ENCODE results near the gene DAP. TPM values are rescaled to one million over a fixed set of nuclear protein-coding genes. Genes with fewer than 3 reads are reported as not detected.

DAP gene
- total and polyA plus RNA-seq, 4 donors = 49.9 to 131 (median 70.3) TPM

DNA sequence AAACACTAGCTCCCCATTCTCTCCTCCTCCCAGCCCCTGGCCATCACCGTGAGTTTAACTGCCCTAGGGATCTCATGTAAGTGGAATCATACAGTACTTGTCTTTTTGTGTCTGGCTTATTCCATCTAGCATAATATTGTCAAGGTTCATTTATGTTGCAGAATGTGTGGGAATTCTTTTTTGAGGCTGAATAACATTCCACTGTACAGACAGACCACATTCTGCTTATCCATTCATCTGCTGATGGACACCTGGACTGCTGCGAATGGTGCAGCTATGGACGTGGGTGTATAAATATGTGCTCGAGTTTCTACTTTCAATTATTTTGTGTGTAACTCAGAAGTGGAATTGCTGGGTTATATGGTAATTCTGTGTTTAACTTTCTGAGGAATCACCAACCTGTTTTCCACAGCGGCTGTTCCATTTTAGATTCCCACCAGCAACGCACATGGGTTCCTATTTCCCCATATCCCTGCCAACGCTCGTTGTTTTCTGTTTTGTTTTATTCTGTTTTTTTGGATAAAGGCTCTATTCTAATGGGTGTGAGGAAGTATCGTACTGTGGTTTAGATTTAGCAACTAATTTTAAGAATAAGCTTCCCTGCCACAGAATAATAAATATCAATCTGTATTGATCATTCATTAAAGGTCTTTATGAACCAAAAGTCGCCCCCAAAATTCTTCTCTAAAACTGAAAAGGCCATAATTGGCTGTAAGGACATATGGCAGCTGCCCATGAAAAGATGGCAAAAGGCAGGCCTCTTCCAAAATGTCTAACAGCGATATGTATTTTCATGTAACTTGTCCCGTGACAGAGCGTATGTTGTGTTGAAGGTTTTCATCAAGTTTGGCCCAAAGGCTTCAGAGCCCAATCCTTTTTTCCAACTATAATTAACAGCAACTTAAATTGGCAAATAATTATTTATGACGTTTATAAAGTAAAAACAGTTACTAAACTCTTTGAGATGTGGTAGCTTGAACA, 70.3 kb downstream of the DAP start:
- no peak for DNase-seq
- TF ChIP-seq, protein P1, sequence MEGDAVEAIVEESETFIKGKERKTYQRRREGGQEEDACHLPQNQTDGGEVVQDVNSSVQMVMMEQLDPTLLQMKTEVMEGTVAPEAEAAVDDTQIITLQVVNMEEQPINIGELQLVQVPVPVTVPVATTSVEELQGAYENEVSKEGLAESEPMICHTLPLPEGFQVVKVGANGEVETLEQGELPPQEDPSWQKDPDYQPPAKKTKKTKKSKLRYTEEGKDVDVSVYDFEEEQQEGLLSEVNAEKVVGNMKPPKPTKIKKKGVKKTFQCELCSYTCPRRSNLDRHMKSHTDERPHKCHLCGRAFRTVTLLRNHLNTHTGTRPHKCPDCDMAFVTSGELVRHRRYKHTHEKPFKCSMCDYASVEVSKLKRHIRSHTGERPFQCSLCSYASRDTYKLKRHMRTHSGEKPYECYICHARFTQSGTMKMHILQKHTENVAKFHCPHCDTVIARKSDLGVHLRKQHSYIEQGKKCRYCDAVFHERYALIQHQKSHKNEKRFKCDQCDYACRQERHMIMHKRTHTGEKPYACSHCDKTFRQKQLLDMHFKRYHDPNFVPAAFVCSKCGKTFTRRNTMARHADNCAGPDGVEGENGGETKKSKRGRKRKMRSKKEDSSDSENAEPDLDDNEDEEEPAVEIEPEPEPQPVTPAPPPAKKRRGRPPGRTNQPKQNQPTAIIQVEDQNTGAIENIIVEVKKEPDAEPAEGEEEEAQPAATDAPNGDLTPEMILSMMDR (IDR thresholded peaks at IDR 0.05; ENCODE audit: control extremely low read depth, extremely low read depth) = no peak
- ATAC-seq (ENCODE audit: insufficient read depth, low FRiP score) = no peak
- 94 to 95% methylated on average over 14 of the region's 14 CpGs for WGBS, 2 donors
- Histone ChIP-seq H3K4me3 (no peak overlapping the region), H3K36me3 (ENCODE audit: control insufficient read depth in 4 of 4, insufficient read depth in 4 of 4, low read length in 4 of 4) (peaks cover 0 to 9% (median 3%) of the 10 kb centered on the region in 4 donors), H3K9me3 (ENCODE audit: control insufficient read depth in 4 of 4, insufficient read depth in 3 of 4, low read length in 3 of 4) (no peaks in the 10 kb centered on the region), H3K27me3 (ENCODE audit: control insufficient read depth in 3 of 3, insufficient read depth in 3 of 3, low read length in 2 of 3) (no peaks in the 10 kb centered on the region), H3K9ac (ENCODE audit: insufficient read depth in 1 of 2, low read length in 2 of 2) (no peak overlapping the region), H3K27ac (ENCODE audit: low read depth in 1 of 2, low read length in 1 of 2) (no peak overlapping the region), H3K4me1 (ENCODE audit: control insufficient read depth in 5 of 5, insufficient read depth in 5 of 5, low read length in 5 of 5) (peaks cover 0 to 4% (median 0%) of the 10 kb centered on the region in 5 donors)

DNA sequence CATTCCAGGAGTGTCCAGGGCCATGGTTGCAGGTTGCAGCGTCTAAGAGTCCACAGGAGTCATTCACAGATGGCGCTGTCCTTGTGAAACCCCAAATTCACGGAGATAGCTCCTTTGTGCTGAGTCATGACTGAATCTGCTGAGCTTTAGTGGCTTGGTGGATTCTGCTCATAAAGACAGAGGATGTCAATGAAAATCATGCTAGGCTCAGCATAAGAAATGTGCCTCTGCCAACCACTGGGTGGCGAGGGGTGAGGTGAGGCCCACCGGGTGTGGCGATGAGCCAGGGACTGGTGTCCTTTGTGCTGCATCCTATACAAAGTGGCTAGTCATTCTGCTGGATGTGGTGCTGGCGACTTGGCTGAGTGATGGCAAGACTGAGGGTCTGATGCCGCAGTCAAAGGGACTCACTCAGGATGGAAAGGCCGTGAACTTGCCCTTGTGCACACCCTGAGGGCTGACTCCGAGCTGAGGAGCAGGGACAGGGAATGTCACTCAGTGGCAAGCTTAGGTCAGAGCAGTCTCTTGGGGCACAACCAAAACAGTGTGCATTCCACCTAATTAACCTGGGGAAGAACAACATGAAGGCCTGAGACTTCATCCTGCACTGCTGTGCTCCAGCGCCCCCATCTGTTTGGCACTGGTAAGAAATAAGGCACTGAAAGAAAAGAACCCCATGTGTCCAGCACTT, 71.5 kb downstream of the DAP start:
- 72 to 89% methylated on average over 11 of the region's 11 CpGs for WGBS, 2 donors
- Histone ChIP-seq H3K27ac (ENCODE audit: low read depth in 1 of 2, low read length in 1 of 2) (no peak overlapping the region), H3K9ac (ENCODE audit: insufficient read depth in 1 of 2, low read length in 2 of 2) (no peak overlapping the region), H3K27me3 (ENCODE audit: control insufficient read depth in 3 of 3, insufficient read depth in 3 of 3, low read length in 2 of 3) (no peaks in the 10 kb centered on the region), H3K4me3 (no peak overlapping the region), H3K36me3 (ENCODE audit: control insufficient read depth in 4 of 4, insufficient read depth in 4 of 4, low read length in 4 of 4) (peaks cover 0 to 9% (median 5%) of the 10 kb centered on the region in 4 donors), H3K9me3 (ENCODE audit: control insufficient read depth in 4 of 4, insufficient read depth in 3 of 4, low read length in 3 of 4) (no peaks in the 10 kb centered on the region), H3K4me1 (ENCODE audit: control insufficient read depth in 5 of 5, insufficient read depth in 5 of 5, low read length in 5 of 5) (no peaks in the 10 kb centered on the region)
- TF ChIP-seq, protein P1 (IDR thresholded peaks at IDR 0.05; ENCODE audit: control extremely low read depth, extremely low read depth) = no peak
- ATAC-seq (ENCODE audit: insufficient read depth, low FRiP score) = no peak
- no peak for DNase-seq

DNA sequence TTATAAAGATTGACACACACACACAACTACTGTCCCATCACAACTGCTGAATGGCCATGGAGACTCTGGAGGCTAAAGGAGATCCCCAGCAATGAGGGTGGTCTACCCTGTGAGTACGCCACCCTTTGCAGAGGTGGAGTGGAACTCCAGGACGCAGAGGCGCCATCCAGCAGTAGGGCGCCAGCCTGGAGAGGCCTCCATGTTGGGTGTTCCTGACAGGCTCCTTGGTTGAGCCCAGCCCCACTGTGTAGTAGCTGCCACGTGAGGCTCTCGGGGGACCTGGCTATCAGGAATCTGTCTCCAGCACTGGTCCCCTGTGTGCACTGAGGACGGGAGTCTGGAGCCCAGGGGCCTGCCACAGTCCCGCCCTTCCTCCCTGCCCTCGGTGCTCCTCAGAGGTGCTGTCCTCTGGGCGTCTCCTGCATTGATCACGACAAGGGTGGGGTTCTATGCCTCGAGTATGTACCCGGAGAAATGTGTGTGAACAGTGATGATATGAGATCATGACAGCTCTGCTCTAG, 72.3 kb downstream of the DAP start:
- no peak overlapping the region for H3K27ac ChIP-seq (ENCODE audit: low read depth in 1 of 2, low read length in 1 of 2)
- TF ChIP-seq, protein P1 (IDR thresholded peaks at IDR 0.05; ENCODE audit: control extremely low read depth, extremely low read depth) = no peak
- H3K4me1 ChIP-seq (ENCODE audit: control insufficient read depth in 5 of 5, insufficient read depth in 5 of 5, low read length in 5 of 5) = no peaks in the 10 kb centered on the region
- H3K36me3 ChIP-seq (ENCODE audit: control insufficient read depth in 4 of 4, insufficient read depth in 4 of 4, low read length in 4 of 4) = peaks cover 0 to 9% (median 5%) of the 10 kb centered on the region in 4 donors
- no peak overlapping the region for H3K4me3 ChIP-seq
- H3K9me3 ChIP-seq (ENCODE audit: control insufficient read depth in 4 of 4, insufficient read depth in 3 of 4, low read length in 3 of 4) = no peaks in the 10 kb centered on the region
- 96 to 97% methylated on average over 13 of the region's 13 CpGs for WGBS, 2 donors
- no peak for DNase-seq
- no peaks in the 10 kb centered on the region for H3K27me3 ChIP-seq (ENCODE audit: control insufficient read depth in 3 of 3, insufficient read depth in 3 of 3, low read length in 2 of 3)
- no peak for ATAC-seq (ENCODE audit: insufficient read depth, low FRiP score)
- no peak overlapping the region for H3K9ac ChIP-seq (ENCODE audit: insufficient read depth in 1 of 2, low read length in 2 of 2)
